GM18526 (cell line): ENCODE results near the gene B4GALT2.

Source experiments
- POLR2A ChIP-seq: IDR thresholded peaks from 3 replicates; pipeline ENCODE4 v1.6.1; 2011; ENCODE audit not compliant: insufficient read length; ENCODE audit errors: extremely low read depth

The B4GALT2 gene, protein sequence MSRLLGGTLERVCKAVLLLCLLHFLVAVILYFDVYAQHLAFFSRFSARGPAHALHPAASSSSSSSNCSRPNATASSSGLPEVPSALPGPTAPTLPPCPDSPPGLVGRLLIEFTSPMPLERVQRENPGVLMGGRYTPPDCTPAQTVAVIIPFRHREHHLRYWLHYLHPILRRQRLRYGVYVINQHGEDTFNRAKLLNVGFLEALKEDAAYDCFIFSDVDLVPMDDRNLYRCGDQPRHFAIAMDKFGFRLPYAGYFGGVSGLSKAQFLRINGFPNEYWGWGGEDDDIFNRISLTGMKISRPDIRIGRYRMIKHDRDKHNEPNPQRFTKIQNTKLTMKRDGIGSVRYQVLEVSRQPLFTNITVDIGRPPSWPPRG

DNA sequence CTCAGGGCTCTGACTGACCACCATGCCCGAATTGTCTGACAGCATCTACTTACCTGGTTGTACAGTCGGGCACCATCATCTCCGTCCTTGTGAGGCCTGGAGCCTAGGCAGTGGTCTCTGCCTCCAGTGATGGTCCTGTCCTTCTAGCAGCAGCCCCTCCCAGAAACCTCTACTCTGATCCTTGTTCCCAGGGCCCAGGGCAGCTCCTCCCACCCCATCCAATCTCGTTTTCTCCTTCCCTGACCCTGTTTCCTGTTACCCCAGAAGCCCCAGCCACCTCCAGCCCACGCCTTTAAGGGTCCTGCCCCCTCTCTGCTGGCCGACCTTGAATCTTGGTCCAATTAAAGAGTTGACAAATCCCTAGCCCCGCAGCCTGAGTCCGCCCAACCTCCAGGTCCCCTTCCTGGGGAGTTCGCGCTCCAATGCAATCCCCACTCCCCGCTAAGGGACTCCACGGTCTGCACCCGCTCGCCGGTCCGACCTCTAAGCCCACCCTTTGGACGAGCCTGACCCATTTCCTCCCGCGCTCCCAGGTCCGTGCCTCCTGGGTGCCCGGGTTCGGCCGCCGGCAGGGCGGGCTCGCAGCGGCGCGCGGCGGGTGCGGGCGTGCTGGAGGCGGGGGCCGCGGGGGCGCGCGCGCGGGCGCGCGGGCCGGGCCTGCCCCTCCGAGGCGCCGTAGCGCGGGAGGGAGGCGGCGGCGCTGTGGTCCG, at the start of gene B4GALT2:
B4GALT2 (plus strand) TSS at position 660 of the 710 bp plus-strand sequence. CDS start 1,951 bp downstream, outside the sequence.
- peak; percentile 24 for TF ChIP-seq POLR2A

DNA sequence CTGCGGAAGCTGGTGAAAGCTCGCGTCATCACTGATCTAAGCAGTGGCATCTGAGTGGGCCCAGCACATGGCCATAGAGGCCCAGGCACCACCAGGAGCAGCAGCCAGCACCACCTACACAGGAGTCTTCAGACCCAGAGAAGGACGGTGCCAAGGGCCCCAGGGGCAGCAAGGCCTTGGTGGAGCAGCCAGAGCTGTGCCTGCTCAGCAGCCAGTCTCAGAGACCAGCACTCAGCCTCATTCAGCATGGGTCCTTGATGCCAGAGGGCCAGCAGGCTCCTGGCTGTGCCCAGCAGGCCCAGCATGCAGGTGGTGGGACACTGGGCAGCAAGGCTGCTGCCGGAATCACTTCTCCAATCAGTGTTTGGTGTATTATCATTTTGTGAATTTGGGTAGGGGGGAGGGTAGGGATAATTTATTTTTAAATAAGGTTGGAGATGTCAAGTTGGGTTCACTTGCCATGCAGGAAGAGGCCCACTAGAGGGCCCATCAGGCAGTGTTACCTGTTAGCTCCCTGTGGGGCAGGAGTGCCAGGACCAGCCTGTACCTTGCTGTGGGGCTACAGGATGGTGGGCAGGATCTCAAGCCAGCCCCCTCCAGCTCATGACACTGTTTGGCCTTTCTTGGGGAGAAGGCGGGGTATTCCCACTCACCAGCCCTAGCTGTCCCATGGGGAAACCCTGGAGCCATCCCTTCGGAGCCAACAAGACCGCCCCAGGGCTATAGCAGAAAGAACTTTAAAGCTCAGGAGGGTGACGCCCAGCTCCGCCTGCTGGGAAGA, 48.7 kb upstream of the B4GALT2 start:
- no peak for TF ChIP-seq POLR2A

DNA sequence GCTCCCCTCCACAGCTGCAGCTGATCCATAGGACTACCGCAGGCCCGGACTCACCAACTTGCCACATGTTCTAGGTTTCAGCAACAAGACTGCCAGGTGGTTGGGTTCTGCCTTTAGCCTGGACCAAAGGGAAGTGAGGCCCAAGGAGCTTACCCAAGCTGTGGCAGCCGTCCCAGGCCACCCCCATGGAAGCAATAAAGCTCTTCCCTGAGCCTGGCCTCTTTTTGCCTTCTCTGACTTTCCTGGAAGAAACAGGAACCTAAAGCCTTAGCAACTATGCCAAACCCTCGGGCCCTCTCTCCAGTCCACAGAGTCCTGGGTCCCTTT, 48.1 kb upstream of the B4GALT2 start:
- TF ChIP-seq POLR2A, result no peak

DNA sequence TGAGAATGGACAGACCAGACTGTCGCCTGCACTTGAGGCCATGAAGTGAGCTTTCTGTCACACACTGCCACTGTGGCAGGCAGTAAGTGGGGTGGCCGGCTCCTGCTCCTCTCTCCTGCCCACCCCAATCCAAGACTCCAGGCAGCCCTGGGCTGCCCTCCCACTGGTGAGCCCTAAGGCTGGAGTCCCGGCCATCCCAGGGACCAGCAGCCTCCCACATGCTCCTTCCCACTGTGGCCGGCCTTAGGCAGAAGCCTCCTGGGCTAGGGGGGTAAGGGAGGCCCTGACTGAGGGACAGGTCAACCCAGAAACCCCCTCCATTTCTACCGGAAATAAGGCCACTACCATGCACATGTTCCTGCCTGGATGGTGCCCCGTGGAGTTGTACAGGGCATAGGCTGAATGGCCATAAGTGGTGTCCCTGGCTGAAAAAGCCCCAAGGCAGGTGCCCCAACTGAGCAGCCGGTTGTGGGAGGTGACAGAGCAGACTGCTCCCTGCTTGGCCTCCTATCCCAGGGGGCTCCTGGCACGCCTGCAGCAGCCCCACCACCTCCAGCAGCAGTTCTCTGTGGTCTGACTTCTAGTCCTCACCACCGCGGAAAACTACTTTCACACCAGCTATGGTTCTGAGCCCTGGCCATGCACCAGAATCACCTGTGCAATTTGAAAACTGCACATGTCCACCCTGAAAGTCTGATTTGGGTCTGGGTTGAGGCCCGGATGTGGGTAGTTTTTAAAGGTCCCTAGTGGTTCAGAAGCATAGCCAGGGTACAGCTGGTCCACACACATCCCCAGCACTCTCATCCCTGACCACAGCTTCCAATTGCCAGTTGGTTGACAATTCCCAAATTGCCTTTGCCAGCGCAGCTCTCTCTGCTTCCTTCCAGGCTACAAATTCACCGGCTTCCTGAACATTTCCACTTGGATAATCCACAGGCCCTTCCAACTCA, 47.0 kb upstream of the B4GALT2 start:
- TF ChIP-seq POLR2A, result no peak

DNA sequence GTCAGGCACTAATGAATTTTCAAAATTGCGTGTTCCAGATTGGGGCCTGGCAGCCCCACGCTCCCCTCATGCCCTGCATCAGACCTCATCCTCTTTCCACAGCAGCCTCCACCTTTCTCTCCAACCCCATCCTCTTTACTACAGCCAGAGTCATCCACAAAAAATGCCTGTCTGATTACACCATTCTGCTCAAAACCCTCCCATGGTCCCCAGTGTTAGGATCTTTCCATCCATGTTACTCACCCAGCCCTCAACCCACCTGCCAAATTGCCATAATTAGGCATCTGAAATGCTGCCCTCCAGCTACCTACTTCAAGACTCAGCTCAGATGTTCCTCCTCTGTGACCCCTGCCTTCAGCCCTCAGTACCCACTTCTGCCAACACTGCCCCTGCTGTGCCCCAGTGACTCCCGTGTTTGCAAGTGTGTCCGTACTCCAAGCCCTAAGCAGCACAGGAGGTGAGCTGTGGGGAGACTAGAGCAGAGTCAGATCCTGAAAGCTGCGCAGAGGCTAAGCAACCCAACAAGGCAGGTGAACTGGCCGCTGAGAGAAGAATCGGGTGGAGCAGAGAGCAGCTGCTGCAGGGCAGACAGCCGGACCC, 46.1 kb upstream of the B4GALT2 start:
- no peak for TF ChIP-seq POLR2A

DNA sequence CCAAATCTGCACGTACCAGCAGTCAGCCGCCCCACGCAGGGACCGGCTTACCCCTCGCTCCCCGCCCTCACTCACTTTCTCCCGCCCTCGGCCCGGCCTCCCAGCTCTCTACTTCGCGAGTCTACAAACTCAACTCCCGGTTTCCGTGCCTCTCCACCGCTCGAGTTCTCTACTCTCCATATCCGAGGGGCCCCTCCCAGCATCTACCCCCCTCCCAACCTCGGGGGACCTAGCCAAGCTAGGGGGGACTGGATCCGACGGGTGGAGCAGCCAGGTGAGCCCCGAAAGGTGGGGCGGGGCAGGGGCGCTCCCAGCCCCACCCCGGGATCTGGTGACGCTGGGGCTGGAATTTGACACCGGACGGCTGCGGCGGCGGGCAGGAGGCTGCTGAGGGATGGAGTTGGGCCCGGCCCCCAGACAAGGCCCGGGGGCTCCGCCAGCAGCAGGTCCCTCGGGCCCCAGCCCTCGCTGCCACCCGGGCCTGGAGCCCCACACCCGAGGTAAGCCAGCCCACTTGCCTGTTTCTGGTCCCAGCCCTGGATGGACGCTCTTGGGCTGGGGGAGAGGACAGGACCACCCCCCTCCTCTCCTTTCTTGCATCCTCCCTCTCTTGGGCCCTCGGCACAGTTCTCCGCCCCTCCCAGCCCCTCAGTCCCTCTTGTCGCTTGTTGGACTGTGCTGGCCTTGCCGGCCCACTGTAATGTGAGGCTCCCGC, 45.5 kb upstream of the B4GALT2 start, which contains the start of gene ARTN:
ARTN (plus strand) TSS at position 416 of the 715 bp plus-strand sequence. CDS start 1,856 bp downstream, outside the sequence.
- no peak for TF ChIP-seq POLR2A

DNA sequence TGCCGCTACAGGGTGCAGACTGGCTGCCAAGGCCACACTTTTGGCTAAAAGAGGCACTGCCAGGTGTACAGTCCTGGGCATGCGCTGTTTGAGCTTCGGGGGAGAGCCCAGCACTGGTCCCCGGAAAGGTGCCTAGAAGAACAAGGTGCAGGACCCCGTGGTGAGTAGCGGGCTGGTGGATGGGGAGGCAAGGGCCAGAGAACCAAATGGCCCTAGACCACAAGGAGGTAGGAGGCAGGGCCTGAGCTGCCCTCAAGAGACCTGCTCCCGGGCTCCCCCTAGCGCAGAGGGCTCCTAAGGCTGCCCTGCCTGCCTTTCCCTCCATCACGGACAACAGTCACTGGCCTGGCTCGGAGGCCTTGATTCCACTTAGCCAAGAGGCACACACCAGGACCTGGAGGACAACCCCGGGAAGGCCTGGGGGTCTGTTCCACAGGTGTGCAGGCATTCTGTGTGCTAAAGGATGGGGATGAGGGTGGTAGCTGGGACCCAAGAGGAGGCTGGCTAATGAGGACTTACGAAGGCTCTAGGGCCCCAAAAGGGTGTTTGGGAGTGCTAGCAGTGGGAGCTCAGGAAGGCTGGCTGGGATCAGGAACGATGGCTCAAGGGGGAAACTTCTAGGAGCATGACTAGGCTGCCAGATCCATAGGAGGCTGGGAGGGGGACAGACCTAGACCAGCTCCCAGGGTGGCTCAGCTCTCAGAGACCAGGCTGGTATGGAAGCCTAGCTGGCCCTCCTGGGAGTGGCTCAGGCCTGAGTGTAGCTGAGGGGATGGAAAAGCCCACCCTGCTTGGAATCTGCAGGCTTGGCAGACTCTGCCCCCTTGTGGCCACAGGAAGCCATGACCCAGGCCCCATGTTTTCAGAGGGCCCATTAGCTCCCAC, 44.7 kb upstream of the B4GALT2 start:
- no peak for TF ChIP-seq POLR2A

DNA sequence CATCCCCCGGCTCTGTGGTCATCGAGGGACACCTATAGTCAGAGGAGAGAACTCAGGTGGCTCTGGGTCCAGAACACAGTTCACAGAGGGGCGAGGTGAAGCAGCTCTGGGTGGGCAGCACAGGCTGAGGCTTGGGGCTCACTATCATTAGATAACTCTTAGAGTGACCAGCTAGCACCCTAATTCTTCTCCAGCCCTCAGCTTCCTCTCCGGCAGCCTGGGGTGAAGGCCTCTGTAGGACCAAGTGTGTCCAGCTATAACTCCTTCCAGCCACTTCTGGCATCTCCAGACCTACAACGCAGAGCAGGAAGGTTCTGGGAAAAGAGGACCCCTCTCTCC, 44.1 kb upstream of the B4GALT2 start:
- TF ChIP-seq POLR2A, result no peak

DNA sequence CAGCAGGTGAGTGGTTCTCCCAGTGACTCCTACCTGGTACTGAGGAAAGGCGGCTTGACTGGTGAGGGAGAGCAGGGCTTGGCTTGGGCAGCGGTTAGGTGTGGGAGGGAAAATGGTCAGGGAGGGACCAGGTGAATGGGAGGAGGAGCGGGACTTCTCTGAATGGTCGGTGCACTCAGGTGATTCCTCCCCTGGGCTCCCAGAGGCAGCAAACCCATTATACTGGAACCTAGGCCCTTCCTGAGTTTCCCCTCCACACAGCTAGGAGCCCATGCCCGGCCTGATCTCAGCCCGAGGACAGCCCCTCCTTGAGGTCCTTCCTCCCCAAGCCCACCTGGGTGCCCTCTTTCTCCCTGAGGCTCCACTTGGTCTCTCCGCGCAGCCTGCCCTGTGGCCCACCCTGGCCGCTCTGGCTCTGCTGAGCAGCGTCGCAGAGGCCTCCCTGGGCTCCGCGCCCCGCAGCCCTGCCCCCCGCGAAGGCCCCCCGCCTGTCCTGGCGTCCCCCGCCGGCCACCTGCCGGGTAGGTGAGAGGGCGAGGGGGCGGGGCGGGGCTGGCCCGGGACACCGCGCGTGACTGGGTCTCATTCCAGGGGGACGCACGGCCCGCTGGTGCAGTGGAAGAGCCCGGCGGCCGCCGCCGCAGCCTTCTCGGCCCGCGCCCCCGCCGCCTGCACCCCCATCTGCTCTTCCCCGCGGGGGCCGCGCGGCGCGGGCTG, 43.1 kb upstream of the B4GALT2 start:
- TF ChIP-seq POLR2A, result no peak

DNA sequence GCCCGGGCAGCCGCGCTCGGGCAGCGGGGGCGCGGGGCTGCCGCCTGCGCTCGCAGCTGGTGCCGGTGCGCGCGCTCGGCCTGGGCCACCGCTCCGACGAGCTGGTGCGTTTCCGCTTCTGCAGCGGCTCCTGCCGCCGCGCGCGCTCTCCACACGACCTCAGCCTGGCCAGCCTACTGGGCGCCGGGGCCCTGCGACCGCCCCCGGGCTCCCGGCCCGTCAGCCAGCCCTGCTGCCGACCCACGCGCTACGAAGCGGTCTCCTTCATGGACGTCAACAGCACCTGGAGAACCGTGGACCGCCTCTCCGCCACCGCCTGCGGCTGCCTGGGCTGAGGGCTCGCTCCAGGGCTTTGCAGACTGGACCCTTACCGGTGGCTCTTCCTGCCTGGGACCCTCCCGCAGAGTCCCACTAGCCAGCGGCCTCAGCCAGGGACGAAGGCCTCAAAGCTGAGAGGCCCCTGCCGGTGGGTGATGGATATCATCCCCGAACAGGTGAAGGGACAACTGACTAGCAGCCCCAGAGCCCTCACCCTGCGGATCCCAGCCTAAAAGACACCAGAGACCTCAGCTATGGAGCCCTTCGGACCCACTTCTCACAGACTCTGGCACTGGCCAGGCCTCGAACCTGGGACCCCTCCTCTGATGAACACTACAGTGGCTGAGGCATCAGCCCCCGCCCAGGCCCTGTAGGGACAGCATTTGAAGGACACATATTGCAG, 42.4 kb upstream of the B4GALT2 start:
- TF ChIP-seq POLR2A, result no peak

DNA sequence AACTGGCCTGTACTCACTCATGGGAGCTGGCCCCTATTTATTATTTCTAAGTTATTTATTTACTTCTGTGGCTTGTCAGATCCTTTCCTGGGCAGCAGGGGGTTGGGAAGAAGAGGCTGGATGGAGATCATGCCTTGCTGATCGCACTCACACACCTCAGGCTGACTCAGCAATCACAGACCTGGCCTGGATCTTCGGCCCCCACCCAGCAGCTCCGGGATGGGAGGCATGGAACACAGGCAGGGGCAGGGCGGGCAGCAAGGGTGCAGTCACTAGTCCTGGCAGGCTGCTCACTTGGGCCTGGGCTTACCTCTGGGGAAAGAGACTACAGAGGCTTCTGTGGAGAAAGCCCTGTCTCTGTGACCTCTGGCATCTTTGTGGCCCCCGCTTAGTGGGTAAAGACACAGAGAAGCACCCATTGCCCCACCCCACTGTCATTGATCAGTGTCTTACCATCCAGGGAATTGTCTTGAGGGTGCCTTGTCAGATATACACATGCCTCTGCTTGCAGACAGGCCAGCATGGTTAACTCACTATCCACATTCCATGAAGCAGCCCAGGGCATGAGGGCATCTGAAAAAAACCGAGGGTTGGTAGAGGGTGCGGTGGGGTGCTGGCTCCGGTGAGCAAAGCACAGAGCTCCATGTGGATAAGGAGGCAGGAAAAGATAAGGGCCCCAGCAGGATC, 41.7 kb upstream of the B4GALT2 start:
- no peak for TF ChIP-seq POLR2A
